ENCODE results near the gene FAM83G.
"Not testable (repeated sequence)": the region's sequence is repeated elsewhere in the genome, so short reads cannot be mapped to it uniquely, and the experiment has no call there.

FAM83G gene

DNA sequence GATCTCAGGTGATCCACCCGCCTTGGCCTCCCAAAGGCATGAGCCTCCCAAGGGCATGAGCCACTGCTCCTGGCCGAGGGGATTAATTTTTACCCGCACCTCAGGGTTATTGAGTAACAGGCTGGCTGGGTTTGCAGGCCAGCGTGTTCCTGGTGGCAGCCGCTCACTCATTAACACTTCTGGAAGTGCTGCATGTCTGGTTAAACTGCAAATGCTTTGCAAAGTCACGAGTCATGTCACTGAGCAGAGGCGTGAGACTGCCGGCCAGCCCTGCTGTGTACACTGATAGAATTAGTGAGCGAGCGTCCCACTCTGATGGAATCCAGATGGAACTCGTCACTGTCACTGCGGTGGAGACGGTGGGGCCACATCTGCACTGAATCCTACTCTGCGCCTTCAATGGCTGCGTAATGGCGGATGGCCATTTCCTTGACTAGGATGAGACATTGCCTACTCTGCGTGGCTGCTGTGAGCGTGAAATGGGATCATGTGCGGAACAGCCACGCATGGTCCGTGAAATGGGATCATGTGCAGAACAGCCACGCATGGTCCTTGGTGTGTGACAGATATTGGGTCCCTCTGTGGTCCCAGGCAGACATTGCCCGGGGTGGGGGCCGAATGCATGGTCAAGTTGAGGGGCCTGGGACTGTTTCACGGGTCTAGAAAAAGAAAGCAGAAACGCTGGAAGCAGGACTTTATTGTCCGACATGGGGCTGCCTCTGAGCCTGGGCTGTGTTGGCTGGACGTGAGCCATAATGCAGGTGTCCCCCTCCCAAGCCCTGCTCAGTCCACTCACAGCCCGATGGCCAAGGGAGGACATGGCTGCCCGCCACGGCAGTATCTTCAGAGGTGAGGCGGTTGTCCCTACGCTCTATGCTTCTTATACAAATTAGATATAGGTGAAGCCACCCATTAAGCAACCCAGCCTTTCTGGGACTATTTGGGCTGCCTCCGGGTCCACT, 53.3 kb downstream of the FAM83G start:
- DNase-seq, result no peak

DNA sequence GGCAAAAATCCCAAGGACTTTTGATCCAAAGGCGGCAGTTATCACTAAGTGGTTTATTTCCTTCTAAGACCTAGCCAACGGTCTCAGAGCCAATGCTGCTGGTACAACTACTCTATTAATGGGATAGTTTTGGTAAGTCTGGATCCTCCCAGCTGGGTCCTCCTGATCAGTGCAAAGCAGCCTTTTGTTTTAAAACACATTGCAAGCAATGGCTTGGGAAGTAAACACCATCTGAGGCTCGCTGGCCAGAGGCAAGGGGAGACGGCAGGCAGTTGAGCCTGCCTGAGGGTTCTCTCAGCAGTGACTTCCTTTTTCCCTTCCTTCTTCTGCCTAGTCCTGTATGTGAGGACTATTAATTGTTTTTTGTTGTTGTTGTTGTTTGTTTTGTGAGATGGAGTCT, 54.2 kb downstream of the FAM83G start:
- no peak for DNase-seq

DNA sequence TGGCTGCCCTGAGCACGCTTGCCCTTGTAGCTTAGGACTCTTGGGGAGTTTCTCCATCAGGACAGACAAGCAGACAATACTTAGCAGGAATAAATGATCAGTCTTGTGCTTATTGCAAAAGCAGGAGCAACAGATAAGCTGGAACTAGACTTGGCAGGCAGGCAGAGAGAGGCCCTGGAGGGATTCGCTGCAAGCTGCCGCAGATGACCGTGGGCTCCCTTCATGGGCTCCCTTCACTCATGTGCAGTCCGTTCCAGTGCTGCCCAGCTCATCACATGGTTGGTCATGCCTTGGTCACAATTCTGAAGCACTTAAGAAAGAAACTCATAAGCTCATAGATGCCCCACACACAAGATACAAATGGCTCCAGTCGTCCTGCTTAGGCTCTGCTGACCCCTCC, 55.0 kb downstream of the FAM83G start:
- no peak for DNase-seq

DNA sequence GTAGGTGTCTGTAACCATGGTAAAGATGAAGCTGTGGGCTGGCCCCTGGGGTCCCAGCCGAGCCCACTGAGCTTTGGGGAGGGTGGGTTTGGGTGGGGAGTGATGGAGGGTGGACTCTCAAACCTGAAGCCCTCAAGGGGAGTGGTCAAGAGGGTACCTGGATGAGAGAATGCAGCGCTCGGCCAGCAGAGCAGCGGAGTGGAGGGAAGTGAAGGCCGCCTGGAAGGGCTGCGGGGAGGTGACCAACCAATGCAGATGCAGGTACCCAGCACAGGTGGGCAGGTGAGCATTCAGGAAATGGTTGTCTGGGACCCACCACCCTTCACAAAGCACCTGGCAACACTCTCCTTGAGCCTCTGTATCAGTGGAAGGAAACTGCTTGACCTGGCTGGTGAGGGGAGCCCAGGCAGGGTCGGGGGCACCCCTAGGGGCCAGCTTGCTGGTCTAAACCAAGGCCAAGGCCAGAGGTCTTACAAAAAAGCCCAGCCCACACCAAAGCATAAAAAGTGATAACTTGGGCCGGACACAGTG, 56.0 kb downstream of the FAM83G start:
- DNase-seq, result no peak

DNA sequence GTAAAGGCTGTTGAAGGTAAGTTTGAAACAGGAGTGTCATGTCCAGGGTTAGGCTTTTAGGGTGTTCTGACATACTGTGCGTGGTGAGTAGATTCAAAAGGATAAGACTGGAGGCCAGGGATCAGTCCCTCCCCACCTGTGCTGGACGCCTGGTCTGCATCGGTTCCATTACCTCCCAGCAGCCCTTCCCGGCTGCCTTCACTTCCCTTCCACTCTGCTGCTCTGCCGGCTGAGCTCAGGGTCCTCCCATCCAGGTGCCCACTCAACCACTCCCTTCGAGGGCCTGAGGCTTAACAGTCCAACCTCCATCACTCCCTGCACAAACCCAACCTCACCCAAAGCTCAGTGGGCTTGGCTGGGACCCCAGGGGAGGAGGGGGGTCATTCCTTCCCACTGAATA, 56.7 kb downstream of the FAM83G start:
- no peak for DNase-seq

DNA sequence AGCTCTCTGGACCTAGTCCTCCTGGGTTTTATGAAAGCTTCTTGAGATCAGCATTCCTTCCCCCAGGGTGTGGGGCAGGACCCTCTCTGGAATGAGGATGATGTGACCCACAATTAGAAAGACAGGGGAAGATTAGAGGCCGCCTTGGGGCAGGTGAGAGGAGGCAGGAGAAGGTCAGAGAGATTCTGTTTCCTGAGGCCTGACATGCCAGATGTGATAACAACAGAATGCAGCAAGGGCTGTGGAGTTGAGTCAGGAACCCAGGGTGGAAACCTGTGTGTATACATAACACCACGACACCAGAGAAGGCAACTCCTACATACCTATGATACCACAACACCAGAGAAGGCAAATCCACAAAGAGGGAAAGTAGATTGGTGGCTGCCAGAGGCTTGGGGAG, 58.0 kb downstream of the FAM83G start:
- no peak for DNase-seq

DNA sequence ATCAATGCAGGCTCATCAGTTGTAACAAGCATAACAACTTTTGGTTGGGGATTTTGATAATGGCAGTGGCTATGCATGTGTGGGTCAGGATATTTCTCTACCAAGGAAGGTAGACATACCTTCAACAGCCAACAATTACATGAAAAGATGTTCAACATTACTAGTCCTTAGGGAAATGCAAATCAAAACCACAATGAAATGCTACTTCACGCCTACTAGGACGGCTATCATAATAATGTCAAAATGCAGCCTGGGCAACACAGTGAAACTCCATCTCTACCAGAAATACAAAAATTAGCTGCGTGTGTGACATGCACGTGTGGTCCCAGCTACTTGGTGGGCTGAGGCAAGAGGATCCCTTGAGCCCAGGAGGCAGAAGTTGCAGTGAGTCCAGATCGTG, 59.9 kb downstream of the FAM83G start:
- no peak for DNase-seq

DNA sequence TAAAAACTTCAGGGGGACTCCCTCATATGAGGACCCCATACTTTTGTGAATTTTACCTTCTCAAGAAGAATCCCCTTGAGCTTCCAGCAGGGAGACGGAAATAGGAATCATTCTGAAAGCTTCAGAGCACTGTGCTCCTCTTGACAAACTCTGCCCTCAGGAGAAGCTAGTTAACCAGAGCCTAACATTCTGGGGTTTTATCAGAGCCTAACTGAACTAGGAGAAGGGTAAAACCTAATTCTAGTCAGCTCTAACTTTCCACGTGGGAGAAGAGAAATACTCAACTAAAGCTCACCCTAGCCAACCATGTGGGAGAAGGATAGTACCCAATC, 65.9 kb downstream of the FAM83G start:
- no peak for DNase-seq

DNA sequence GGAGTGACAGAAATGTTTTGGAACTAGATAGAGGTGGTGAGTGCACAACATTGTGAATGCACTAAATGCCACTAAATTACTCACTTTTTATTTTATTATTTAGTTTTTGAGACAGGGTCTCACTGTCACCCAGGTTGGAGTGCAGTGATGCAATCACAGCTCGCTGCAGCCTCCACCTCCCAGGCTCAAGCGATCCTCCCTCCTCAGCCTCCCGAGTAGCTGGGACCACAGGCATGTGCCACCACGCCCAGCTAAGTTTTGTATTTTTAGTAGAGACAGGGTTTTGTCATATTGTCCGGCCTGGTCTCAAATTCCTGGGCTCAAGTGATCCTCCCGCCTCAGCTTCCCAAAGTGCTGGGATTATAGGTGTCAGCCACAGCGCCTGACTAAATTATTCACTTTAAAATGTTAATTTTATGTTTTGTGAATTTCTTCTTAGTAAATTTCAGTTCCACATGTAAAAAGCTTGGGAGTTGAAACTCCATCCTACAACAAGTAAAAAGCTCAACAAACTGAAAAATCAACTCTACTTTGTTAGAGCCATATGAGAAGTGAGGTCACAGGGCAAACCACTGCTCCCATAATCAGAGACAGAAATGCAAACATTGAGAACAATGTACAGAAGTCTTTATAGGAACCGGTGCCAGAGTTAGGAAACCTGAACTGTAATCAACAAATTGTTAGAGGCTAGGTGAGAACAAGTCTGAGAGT, 66.4 kb downstream of the FAM83G start:
- DNase-seq, result no peak

DNA sequence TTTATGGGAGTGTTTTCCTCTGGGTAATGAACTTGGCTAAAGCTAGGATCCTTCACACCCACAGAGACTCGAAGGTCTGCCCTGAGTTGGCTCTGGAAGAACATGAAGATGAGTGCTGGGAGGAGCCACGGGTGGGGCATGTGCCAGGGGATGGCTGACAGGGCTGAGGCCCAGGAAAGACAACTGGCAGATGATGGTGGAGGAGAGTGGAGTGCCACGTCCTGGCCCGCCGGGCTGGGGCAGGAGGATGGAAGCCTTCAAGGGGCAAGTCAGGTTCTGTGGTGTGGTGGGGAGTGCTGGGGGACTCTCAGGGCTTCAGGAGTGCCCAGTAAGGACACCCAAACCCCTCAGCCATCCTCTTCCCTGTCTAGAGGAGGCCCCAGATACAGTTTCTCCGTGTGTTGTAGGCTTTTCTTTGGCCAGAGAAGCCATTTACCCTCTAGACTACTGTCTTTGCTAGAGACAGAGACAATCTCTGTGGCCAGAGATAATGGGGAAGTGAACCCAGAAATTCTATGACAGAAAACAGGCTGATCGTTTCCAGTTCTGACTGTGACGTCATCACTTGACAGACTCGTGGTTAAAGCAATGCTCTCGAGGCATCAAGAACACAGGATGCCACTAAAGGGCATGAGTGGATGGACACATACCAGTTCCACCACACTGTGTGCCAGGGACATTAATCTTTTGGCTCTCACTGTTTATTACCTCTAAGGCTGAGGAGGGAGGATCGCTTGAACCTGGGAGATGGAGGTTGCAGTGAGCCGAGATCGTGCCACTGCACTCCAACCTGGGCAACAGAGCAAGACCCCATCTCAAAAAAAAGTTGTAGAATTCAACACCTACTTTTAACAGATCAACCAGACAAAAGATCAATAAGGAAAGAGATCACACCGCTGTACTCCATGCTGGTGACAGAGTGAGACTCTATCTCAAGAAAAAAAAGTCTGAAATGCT, 71.2 kb downstream of the FAM83G start:
- no peak for DNase-seq

DNA sequence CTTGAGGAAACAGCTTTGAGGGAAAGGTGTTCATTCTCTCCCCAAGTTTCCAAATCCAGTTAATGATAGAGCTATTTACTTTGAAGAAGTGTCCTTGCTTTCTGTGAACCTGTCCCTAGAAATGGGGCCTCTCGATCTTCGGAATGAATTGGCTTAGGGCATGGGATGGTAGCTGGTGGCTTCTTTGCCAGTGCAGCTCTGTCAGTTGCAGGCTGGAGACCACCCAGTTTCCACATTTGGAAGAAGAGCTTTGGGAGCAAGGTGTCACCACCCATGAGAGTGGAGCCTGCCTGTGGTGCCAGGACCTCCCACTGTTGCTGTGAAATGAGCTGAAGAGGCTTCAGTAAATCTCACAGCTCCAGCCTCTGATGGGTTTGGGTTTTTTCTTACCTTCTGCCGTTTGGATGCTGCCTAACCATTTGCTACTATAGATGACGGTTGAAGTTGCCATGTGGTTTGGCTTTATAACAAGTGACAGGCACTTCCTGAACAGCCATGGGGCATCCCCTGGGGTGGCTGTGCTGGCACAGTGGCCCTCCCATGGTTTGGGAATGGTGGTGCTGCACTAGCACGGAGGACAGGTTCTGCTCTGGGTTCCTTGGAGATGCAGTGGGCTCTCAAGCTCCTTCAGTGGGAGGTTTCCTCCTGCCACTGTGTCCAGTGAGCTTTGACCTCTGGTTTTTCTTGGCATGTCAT, 72.1 kb downstream of the FAM83G start:
- DNase-seq, result no peak

DNA sequence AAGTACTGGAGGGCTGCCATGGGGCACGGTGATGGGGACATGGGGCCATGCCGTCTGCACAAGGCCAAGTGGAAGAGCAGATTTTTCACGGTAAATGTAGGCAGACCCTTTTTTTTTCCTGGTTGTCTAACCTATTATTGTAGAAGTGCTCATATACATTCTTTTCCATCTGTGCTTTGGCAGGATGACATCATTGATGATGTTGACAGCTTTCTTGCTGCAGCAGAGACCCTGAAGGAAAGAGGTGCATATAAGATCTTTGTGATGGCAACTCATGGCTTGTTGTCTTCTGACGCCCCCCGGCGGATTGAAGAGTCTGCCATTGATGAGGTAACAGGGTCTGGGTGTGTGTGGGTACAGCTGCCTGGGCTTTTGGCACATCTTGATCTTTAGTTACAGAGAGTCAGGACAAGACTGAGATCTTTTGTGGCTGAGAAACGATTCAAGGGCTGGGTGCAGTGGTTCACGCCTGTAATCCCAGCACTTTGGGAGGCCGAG, 75.9 kb downstream of the FAM83G start:
- DNase-seq, result no peak

DNA sequence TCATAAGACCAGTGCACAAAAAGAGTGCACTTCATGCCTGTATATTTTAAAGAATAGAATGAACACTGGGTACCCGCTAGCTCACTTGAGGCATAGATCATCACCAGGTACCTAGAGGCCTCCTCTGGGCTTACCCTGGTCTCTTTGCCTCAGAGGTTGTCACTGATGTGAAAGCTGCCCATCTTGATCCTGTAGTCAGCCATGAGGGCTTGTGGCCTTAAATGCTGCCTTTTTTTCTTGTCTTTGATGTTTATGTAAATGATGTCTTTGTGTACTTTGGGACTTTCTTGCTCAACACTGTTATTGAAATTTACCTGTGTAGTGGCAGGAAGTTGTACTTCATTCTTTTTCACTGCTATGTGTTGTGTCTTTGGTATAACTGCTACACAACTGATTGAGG, 79.4 kb downstream of the FAM83G start:
- DNase-seq, result no peak

DNA sequence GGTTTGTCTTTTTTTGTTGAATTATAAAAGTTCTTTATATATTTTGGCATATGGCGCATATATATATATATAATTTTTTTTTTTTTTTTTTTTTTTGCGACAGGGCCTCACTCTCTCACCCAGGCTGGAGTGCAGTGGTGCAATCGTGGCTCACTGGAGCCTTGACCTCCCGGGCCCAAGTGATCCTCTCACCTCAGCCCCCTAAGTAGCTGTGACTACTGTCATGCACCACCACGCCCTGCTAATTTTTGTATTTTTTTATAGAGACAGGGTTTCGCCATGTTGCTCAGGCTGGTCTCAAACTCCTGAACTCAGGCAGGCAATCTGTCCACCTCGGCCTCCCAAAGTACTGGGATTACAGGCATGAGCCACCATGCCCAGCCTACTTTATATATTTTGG, 82.0 kb downstream of the FAM83G start:
- DNase-seq, result not testable (repeated sequence)

DNA sequence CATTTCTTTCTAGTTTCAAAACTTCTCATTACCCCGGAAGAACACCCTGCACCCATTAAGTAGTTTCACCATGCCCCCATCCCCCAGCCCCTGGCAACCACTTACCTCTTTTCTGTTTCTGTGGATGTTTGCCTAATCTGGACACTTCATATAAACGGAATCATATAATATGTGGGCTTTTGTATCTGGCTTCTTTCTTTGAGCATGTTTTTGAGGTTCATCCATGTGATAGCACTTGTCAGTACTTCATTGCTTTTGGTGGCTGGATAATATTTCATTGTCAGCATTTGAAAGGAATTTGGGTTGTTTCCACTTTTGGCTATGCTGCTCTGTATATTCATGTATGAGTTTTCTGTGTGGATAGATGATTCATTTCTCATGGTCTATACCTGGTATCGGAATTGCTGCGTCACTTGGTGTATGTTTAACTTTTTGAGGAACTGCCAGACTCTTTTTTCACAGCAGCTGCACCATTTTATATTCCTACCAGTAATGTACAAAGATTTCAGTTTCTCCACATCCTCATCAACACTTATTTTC, 82.6 kb downstream of the FAM83G start:
- DNase-seq, result no peak

DNA sequence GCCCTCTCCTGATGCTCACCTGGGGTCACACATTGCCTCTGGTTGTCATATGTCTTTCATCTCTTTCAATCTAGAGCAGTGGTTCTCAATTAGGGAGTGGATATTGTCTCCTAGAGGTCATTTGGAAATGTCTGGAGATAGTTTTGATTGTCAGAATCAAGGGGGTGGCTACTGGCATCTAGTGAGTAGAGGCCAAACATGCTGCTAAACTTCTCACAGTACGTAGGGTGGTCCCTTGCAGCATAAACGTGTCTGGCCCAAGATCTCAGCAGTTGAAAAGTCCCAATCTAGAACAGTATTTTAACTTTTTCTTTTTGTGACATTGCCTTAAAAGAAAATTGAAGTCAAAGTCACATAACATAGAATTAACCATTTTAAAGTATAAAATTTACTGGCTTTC, 83.1 kb downstream of the FAM83G start:
- DNase-seq, result no peak

DNA sequence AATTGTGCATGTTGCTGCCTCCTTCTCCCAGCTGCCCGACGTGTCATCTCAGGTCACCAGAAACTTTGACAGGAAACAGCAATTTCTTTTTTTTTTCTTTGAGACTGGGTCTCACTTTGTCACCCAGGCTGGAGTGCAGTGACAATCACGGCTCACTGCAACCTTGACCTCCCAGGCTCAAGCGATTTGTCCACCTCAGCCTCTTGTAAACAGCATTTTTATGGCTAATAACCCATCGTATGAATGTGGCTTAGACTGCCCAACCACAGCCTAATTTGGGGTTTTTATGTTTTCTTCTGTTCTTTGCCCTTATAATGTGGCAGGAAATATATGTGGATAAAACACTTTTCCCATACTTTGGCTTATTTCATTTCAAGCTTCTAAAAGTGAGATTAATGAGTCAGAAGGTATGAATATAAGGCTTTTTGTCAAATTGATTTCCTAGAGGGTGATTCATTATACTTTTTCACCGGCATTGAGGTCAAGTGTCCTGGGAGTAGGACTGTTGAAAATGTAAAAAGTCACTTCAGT, 83.6 kb downstream of the FAM83G start:
- no peak for DNase-seq

DNA sequence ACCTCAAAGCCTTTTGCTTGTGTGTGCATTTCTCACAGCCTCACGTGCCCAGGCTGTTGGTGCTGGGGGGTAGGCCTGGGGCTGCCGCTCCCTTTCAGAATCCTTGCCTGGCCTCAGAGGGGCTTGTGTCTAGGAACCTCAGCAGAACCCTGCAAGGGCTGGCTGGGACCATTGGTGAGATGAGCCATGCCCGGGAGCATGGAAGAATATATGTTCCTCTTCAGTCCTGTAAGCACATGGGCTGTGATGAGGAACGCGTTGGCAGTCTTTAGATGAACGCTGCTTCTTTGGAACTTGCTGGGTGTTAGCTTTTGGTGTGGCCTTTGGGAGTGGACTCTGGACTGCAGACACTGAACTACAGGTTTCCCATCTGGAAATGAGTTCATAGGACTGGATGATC, 84.6 kb downstream of the FAM83G start:
- no peak for DNase-seq

Measured in SIG-M5 (cell line).